ENCODE results near the gene CLEC20A.

DNA sequence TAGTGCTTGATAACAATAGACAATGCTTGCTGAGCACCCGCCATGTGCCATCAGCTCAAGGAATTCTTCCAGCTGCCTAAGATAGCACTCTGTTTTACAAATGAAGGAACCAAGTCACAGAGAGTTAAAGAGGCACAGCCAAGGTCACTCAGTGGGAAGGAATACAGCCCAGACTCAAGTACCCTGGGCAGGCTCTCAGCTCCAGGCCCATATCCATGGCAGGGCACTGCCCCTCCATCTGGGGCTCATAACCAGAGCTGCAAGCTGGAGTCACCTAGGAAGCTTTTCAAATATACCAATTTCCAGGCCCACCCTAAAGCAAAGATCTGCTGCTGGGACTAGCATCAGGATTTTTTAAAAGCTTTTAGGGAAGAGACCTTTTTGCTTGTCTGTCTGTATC, 1.6 kb downstream of the CLEC20A start:
- TF ChIP-seq EZH2 (IDR thresholded peaks at IDR 0.05; ENCODE audit: borderline replicate concordance, insufficient read depth, low read depth, low read length, poor library complexity, severe bottlenecking), result no peak
- TF ChIP-seq, protein P1, sequence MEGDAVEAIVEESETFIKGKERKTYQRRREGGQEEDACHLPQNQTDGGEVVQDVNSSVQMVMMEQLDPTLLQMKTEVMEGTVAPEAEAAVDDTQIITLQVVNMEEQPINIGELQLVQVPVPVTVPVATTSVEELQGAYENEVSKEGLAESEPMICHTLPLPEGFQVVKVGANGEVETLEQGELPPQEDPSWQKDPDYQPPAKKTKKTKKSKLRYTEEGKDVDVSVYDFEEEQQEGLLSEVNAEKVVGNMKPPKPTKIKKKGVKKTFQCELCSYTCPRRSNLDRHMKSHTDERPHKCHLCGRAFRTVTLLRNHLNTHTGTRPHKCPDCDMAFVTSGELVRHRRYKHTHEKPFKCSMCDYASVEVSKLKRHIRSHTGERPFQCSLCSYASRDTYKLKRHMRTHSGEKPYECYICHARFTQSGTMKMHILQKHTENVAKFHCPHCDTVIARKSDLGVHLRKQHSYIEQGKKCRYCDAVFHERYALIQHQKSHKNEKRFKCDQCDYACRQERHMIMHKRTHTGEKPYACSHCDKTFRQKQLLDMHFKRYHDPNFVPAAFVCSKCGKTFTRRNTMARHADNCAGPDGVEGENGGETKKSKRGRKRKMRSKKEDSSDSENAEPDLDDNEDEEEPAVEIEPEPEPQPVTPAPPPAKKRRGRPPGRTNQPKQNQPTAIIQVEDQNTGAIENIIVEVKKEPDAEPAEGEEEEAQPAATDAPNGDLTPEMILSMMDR (IDR thresholded peaks at IDR 0.05), result no peak
